Peyer's patch (tissue), 4 donors: ENCODE measurements around the gene MRPS35. TPM values are rescaled to one million over a fixed set of nuclear protein-coding genes. Genes with fewer than 3 reads are reported as not detected.
A peak's percentile ranks its signal among the peaks of the same experiment; 100 is the strongest.
"Not testable (repeated sequence)": the region's sequence is repeated elsewhere in the genome, so short reads cannot be mapped to it uniquely, and the experiment has no call there.

Experiments
- DNase-seq, 3 donors: peaks; one replicate each; pipeline ENCODE4 v3.0.0-alpha.2; 2017 to 2019
- H3K27ac ChIP-seq, 4 donors: fragments of 200-600 bp; sonication (generic); one replicate each; pipeline ENCODE4 v1.5.1; 2016 to 2019
- H3K27me3 ChIP-seq, 2 donors: fragments of 200-600 bp; sonication (generic); one replicate each; pipeline ENCODE4 v1.5.1; 2019
- H3K36me3 ChIP-seq, 3 donors: fragments of 200-600 bp; sonication (generic); one replicate each; pipeline ENCODE4 v1.5.1; 2016 to 2019
- H3K4me1 ChIP-seq, 4 donors: fragments of 200-600 bp; sonication (generic); one replicate each; pipeline ENCODE4 v1.5.1; 2016 to 2019
- H3K4me3 ChIP-seq, 4 donors: fragments of 200-600 bp; sonication (generic); 1 replicate in 3 of 4; 2 replicates in 1 of 4; pipeline ENCODE4 v1.5.1; 2016 to 2019; ENCODE audit warnings: mild to moderate bottlenecking in 1 of 4
- H3K9me3 ChIP-seq, 4 donors: fragments of 200-600 bp; sonication (generic); one replicate each; pipeline ENCODE4 v1.5.1; 2016 to 2019; ENCODE audit warnings: mild to moderate bottlenecking in 1 of 4
- POLR2A ChIP-seq, 2 donors: fragments of 450-650 bp; IDR thresholded peaks; one replicate each; pipeline ENCODE4 v1.5.1; 2017; ENCODE audit warnings: antibody characterized with exemption in 2 of 2, mild to moderate bottlenecking in 2 of 2, moderate library complexity in 2 of 2
- total RNA-seq, 4 donors: library from RNA; depleted of rRNA; stranded (reverse); fragments of >200 nt; gene quantifications; one replicate each; pipeline ENCODE4 v1.1.0, GENCODE V29; 2016
- TF ChIP-seq, protein P1 (sequence below), 6 experiments: fragments of 450-650 bp in 4 of 6; fragments of 200-600 bp in 2 of 6; sonication (generic) in 1 of 6; IDR thresholded peaks; one replicate each; pipeline ENCODE4 v1.5.1; 2017 to 2019; ENCODE audit warnings: antibody characterized with exemption in 6 of 6, mild to moderate bottlenecking in 3 of 6, moderate library complexity in 1 of 6

Gene MRPS35
- total RNA-seq, 4 donors from 2014 or later = 39.8 to 55.3 (median 50.4) TPM

DNA sequence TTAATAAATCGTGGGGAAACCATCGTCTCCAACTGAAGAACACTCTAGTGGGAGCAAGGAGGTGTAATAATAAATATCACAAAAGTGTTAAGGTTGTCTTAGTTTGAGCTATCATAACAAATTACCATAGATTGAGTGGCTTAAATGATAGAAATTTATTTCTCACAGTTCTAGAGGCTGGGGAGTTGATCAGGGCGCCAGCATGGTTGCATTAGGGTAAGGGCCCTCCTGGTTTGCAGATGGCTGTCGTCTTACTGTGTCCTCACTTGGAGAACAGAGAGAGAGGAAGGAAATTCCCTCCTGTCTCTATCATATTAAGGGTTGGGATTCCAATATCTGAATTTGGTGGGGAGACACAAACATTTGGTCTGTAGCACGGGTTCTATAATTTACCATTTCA is 33.0 kb downstream of the MRPS35 start:
- no peaks in the 10 kb centered on the region for H3K4me1 ChIP-seq

DNA sequence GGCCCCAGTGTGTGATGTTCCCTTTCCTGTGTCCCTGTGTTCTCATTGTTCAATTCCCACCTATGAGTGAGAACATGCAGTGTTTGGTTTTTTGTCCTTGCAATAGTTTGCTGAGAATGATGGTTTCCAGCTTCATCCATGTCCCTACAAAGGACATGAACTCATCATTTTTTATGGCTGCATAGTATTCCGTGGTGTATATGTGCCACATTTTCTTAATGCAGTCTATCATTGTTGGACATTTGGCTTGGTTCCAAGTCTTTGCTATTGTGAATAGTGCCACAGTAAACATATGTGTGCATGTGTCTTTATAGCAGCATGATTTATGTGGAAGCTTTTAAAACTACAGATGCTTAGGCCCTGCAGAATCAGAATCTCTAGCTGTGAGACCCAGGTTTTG is 35.1 kb downstream of the MRPS35 start:
- H3K9me3 ChIP-seq, H3K4me1 ChIP-seq, H3K4me3 ChIP-seq, DNase-seq, H3K27ac ChIP-seq, H3K27me3 ChIP-seq: not testable (repeated sequence)
- peaks cover 0 to 25% (median 0%) of the 10 kb centered on the region in 3 donors for H3K36me3 ChIP-seq

More for the DNA sequence above, 33.0 kb downstream of the MRPS35 start:
- Histone ChIP-seq H3K36me3 (peaks cover 0 to 27% (median 0%) of the 10 kb centered on the region in 3 donors), H3K27me3 (no peaks in the 10 kb centered on the region), H3K9me3 (no peaks in the 10 kb centered on the region), H3K4me3 (no peak overlapping the region), H3K27ac (no peak overlapping the region)
- TF ChIP-seq, protein P1, sequence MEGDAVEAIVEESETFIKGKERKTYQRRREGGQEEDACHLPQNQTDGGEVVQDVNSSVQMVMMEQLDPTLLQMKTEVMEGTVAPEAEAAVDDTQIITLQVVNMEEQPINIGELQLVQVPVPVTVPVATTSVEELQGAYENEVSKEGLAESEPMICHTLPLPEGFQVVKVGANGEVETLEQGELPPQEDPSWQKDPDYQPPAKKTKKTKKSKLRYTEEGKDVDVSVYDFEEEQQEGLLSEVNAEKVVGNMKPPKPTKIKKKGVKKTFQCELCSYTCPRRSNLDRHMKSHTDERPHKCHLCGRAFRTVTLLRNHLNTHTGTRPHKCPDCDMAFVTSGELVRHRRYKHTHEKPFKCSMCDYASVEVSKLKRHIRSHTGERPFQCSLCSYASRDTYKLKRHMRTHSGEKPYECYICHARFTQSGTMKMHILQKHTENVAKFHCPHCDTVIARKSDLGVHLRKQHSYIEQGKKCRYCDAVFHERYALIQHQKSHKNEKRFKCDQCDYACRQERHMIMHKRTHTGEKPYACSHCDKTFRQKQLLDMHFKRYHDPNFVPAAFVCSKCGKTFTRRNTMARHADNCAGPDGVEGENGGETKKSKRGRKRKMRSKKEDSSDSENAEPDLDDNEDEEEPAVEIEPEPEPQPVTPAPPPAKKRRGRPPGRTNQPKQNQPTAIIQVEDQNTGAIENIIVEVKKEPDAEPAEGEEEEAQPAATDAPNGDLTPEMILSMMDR (IDR thresholded peaks at IDR 0.05) = no peak
- no peak for TF ChIP-seq POLR2A (IDR thresholded peaks at IDR 0.05)
- DNase-seq = no peak

DNA sequence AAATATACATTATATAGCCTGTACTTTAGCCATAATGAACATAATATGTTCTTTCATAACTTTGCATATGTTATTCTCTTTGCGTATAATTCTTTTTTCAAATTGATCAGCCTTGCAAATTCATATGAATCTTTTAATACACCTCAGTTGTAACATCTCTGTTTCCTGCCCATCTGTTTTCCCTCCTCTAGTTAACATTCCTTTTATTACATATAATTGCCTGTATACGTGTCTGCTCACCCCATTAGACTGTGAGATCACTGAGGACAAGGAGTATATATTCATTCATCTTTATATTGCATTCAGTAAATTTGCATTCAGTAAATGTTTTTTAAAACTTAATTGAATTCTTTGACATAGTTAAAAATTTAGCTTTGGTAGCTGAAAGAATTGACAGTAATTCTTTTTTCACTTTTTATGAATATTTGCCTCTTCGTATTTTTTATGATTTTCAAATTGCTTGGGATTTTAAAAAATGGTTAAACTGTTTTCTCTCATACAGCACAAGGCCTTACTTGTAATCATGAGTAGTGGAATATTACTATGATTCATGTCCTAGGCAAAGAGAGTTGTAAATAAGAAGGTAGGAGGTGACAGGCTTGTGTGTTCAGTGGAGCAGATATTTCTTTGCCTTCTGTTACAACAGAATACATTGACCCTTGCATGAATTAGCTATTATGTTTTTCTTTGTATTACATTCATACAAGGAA is 36.6 kb downstream of the MRPS35 start:
- H3K27me3 ChIP-seq = no peaks in the 10 kb centered on the region
- H3K27ac ChIP-seq = peak overlapping the region in 3 of 4 donors; percentile 38 to 90 (median 80)
- H3K4me1 ChIP-seq = no peaks in the 10 kb centered on the region
- H3K9me3 ChIP-seq = no peaks in the 10 kb centered on the region
- no peak for DNase-seq
- TF ChIP-seq, protein P1 (IDR thresholded peaks at IDR 0.05) = no peak
- TF ChIP-seq POLR2A (IDR thresholded peaks at IDR 0.05) = no peak
- H3K4me3 ChIP-seq = no peak overlapping the region
- H3K36me3 ChIP-seq = peaks cover 0 to 19% (median 0%) of the 10 kb centered on the region in 3 donors

DNA sequence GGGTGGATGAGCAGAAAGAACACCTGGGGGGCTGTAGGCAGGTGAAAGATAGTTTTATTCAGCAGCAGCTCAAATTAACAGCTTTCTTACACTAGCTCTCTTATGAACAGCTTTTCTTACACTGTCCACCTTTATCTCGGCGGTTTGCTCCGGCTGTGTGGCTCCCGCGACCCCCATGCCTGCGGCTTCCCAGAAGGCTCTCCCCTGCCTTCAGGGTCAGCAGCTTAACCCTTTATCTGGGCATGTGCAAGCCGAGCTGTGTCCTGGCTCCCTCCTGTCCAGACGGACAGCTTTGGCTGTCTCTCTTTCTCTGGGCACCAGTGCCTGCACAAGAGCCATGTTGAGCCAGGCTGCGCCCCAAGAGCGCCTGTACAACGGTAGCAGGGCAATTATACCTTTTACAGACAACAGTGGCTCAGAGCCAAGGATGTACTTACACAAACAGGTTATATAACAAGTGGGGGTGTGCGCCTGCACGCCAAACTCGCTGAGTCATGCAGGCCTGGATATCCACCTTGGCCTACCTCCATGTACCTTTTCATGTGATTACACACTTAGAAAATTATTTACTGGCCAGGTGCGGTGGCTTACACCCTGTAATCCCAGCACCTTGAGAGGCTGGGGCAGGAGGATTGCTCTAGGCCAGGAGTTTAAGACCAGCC is 40.9 kb downstream of the MRPS35 start:
- H3K27ac ChIP-seq = peak overlapping the region in 2 of 4 donors; percentile 28 to 68
- peak in 2 of 3 donors; percentile 83 to 90 for DNase-seq
- H3K9me3 ChIP-seq = no peaks in the 10 kb centered on the region
- no peaks in the 10 kb centered on the region for H3K4me1 ChIP-seq
- H3K36me3 ChIP-seq = peaks cover 0 to 10% (median 0%) of the 10 kb centered on the region in 3 donors
- TF ChIP-seq, protein P1 (IDR thresholded peaks at IDR 0.05) = no peak
- TF ChIP-seq POLR2A (IDR thresholded peaks at IDR 0.05) = no peak
- no peaks in the 10 kb centered on the region for H3K27me3 ChIP-seq
- H3K4me3 ChIP-seq = no peak overlapping the region

DNA sequence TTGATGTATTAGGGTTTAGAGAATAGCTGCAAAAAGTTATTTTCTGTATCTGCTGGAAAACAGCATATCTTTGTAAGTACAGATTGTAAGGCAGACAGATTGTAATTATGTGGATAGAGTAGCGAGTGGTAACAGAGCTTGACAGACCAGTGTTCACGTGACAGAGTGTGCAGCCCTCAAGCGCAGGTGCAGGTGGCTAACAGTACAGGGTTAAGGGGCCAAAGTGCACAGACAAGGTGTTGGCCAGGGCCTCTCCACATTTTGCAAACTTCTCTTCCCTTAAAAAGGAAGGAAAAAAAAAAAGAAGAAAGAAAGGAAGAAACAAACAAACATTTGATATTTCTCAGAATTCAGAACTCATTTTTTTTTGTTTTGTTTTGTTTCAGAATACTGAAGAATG is 44.2 kb downstream of the MRPS35 start:
- Histone ChIP-seq H3K27ac (no peak overlapping the region), H3K4me1 (no peaks in the 10 kb centered on the region), H3K27me3 (no peaks in the 10 kb centered on the region), H3K9me3 (no peaks in the 10 kb centered on the region), H3K4me3 (no peak overlapping the region), H3K36me3 (peaks cover 0 to 10% (median 0%) of the 10 kb centered on the region in 3 donors)
- TF ChIP-seq, protein P1 (IDR thresholded peaks at IDR 0.05) = no peak
- TF ChIP-seq POLR2A (IDR thresholded peaks at IDR 0.05) = no peak
- peak in 2 of 3 donors; percentile 54 to 72 for DNase-seq

DNA sequence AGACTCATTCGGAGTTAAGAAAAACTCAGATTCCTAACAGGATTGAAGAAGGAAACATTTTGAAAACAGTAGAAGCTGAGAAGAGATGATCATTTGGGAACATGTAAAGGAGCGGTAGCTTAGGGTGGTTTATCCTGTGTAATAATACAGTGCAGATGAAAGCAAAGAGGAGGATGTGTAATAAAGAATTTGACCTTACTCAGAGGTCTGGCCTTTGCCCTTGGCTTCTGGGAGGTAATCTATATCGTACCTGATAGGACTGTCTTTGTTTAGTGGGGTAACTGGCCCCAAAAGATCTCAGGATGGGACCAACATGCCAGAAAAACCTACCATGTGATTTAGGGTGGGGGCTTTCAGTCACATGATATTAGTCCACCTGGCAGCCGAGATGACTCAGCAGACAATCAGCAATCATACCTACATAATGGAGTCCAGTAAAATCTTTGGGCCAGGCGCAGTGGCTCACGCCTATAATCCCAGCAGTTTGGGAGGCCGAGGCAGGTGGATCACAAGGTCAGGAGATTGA is 46.1 kb downstream of the MRPS35 start:
- Histone ChIP-seq H3K4me3 (no peak overlapping the region), H3K4me1 (no peaks in the 10 kb centered on the region), H3K36me3 (peaks cover 0 to 10% (median 0%) of the 10 kb centered on the region in 3 donors), H3K9me3 (no peaks in the 10 kb centered on the region), H3K27ac (no peak overlapping the region), H3K27me3 (no peaks in the 10 kb centered on the region)
- TF ChIP-seq POLR2A (IDR thresholded peaks at IDR 0.05) = no peak
- TF ChIP-seq, protein P1 (IDR thresholded peaks at IDR 0.05) = no peak
- DNase-seq = no peak
